GM18867 (cell line): ENCODE results near the gene PSG6.
"Not testable (repeated sequence)": the region's sequence is repeated elsewhere in the genome, so short reads cannot be mapped to it uniquely, and the experiment has no call there.

ENCODE experiments used
- ATAC-seq: cut with Tn5 transposase; IDR thresholded peaks from one replicate; pipeline ENCODE4 v1.9.1; 2021; ENCODE audit warnings: mild to moderate bottlenecking, moderate library complexity; ENCODE audit not compliant: unreplicated experiment

PSG6 gene

GRCh38 chr19:42854745-42855144 is 62.9 kb downstream of the PSG6 start:
- ATAC-seq: not testable (repeated sequence)

- not testable (repeated sequence) for ATAC-seq
Measured at GRCh38 chr19:42853231-42853630, 64.5 kb downstream of the PSG6 start.

GRCh38 chr19:42852821-42853220 is 64.9 kb downstream of the PSG6 start:
- not testable (repeated sequence) for ATAC-seq
